ENCODE results near the gene DHPS.

- TF ChIP-seq CTCF (IDR thresholded peaks at IDR 0.05 in 8 of 11, conservative IDR thresholded peaks at IDR 0.05 in 3 of 11) (no peak), POLR2AphosphoS5 (IDR thresholded peaks at IDR 0.05) (no peak), POLR2A (IDR thresholded peaks at IDR 0.05) (no peak)
Observed at GRCh38 chr19:12726988-12727316, 45.3 kb upstream of the DHPS start.
